Measurements from ENCODE around the gene LDLRAD3.
A peak's percentile ranks its signal among the peaks of the same experiment; 100 is the strongest.
"Not testable (repeated sequence)": the region's sequence is repeated elsewhere in the genome, so short reads cannot be mapped to it uniquely, and the experiment has no call there.

The LDLRAD3 gene

DNA sequence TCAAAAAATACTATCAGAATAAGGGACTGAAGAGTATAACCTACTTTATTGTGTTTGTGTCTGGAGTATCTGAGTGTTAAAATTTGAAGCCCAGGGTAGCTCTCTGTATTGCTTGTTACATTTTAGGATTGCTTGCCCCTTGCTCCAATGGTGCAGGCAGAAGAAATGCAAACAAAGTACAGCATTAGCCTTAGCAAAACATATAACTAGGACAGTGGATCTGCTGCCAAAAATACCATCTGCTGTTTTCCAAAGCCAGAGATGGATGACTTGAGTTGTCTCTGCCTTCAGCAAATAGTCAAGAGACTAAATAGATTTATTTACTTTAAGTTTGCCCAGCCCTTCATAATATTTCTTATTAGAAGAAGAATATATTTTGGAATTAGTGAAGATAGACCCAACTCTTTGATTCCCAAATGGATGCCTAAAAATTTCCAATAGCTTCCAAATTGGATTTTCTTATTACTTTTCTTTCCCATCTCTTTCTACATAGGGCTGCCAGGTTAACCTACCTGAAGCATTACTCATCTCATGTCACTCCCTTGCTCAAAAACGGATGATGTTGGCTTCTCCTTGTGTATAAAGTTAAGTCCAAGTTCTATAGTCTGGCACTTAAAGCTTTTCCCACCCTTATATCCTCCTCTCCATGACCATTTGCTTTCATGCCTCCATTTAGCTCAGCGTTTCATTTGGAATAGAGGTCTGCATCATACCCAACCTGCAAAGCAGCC, 66.3 kb downstream of the LDLRAD3 start:
- TF ChIP-seq, protein P1, sequence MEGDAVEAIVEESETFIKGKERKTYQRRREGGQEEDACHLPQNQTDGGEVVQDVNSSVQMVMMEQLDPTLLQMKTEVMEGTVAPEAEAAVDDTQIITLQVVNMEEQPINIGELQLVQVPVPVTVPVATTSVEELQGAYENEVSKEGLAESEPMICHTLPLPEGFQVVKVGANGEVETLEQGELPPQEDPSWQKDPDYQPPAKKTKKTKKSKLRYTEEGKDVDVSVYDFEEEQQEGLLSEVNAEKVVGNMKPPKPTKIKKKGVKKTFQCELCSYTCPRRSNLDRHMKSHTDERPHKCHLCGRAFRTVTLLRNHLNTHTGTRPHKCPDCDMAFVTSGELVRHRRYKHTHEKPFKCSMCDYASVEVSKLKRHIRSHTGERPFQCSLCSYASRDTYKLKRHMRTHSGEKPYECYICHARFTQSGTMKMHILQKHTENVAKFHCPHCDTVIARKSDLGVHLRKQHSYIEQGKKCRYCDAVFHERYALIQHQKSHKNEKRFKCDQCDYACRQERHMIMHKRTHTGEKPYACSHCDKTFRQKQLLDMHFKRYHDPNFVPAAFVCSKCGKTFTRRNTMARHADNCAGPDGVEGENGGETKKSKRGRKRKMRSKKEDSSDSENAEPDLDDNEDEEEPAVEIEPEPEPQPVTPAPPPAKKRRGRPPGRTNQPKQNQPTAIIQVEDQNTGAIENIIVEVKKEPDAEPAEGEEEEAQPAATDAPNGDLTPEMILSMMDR (IDR thresholded peaks at IDR 0.05): no peak
- peak overlapping the region; percentile 18 to 70 for H3K27ac ChIP-seq

DNA sequence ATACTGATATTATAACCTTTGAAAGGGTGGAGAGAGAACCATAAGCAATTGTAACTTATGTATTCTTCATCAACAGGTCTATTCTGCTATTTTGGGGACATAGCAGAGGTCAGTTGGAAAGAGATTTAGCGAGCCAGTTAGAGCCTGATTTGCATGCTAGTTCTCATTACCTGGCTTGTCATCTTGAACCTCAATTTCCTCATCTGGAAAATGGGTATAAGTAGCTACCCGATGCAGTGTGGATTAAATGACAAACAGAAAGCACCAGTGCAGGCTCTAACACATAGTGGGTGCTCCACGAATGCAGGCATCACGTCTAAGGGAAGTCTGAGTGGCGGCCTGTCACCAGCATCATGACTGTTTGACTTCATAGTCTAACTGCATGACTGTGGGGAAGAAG, 67.7 kb downstream of the LDLRAD3 start:
- no peak overlapping the region for H3K4me3 ChIP-seq
- H3K27ac ChIP-seq: peak overlapping the region in 1 of 2 donors; percentile 63
- TF ChIP-seq, protein P1 (IDR thresholded peaks at IDR 0.05): no peak
- no peak for DNase-seq (ENCODE audit: low spot score)

More for the DNA sequence above, 66.3 kb downstream of the LDLRAD3 start:
- no peak overlapping the region for H3K4me3 ChIP-seq
- no peak for DNase-seq (ENCODE audit: low spot score)

DNA sequence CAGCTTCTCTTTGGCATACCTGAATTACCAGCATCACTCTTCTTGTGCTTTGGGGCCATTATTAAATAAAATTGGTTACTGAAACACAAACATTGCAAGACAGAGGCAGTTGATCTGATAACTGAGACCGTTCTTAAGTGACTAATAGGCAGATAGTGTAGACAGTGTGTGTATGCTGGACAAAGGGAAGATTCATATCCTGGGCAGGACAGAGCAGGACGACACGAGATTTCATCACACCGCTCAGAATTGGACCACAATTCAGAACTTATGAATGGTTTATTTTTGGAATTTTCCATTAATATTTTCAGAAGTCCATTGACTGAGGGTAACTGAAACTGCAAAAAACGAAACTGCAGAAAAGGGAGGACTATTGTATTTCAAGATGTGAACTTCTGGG, 68.6 kb downstream of the LDLRAD3 start:
- peak overlapping the region; percentile 11 to 63 for H3K27ac ChIP-seq
- TF ChIP-seq, protein P1 (IDR thresholded peaks at IDR 0.05): no peak
- H3K4me3 ChIP-seq: peak overlapping the region; percentile 31
- no peak for DNase-seq (ENCODE audit: low spot score)

DNA sequence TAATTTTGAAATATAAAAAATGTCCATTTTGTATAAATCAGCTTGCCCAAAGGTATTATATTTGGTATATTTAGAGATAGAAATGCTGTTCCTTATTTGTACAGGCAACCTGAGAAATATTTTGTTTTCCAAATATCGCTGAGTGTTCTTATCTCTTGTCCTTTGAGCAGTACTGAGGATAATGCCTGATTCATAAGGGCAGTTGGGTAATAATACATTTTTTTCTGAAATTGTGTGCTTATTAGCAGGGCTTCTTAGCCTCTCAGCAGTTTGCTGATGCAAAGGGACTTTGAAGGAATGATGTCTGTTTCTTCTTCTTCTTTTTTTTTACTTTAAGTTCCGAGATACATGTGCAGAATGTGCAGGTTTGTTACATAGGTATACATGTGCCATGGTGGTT, 69.1 kb downstream of the LDLRAD3 start:
- no peak for DNase-seq (ENCODE audit: low spot score)
- TF ChIP-seq, protein P1 (IDR thresholded peaks at IDR 0.05): no peak
- peak overlapping the region; percentile 11 to 61 for H3K27ac ChIP-seq
- no peak overlapping the region for H3K4me3 ChIP-seq

DNA sequence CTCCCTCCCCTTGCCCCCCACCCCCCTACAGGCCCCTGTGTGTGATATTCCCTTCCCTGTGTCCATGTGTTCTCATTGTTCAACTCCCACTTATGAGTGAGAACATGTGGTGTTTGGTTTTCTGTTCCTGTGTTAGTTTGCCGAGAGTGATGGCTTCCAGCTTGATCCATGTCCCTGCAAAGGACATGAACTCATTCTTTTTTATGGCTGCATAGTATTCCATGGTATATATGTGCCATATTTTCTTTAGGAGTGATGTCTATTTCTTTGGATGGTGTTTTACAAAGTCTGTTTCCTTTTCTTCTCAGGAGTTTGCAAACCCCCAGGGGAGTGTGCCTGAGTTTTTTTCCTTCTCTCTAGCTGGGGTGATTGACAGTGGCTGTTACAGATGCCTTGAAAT, 69.6 kb downstream of the LDLRAD3 start:
- not testable (repeated sequence) for DNase-seq (ENCODE audit: low spot score); H3K4me3 ChIP-seq
- H3K27ac ChIP-seq: peak overlapping the region; percentile 11 to 61

DNA sequence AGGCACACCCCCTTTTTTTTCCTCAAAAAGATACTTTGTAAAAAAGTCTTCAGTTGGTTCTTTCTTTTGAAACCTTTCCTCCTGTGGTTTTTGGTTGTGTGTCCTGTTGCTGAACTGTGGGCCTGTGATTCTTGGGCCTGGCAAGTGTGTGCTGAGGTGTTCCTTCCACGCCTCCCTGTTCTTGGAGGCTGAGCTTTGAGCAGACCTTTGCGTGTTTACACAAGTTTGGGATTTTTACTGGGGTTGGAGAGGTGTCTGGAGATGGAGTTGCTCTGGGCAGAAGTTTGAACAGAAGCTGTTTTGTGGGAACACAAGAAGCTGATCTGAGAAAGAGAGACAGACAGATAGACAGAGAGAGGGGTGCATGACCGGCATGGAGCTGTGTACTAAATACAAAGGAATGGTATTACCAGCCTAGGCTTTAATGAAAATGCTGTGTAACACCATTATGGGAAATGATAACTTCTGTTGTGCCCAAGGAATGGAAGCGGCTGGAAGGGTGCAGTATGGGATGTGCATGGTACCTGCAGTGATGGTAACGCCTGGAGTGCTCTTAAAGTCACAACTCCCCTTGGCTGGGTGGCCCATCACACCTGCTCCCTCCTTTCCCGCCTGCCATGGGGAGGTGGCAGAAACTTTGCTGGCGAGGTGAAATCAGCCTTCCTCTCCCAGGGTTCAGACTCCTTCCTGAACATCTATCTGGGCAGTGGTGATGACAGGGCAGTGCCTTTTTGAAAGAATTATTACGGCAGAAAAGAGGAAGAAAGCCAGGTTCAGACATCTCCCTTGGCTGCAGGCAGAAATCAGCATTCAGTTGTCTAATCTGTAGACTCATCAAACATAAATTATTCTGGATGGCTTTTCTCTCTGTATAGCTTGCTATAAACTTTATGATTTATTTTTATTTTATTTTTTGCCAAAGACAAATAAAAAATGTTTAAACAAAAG, 70.4 kb downstream of the LDLRAD3 start:
- H3K4me3 ChIP-seq: no peak overlapping the region
- H3K27ac ChIP-seq: peak overlapping the region; percentile 9 to 29
- TF ChIP-seq, protein P1 (IDR thresholded peaks at IDR 0.05): no peak
- DNase-seq (ENCODE audit: low spot score): no peak

DNA sequence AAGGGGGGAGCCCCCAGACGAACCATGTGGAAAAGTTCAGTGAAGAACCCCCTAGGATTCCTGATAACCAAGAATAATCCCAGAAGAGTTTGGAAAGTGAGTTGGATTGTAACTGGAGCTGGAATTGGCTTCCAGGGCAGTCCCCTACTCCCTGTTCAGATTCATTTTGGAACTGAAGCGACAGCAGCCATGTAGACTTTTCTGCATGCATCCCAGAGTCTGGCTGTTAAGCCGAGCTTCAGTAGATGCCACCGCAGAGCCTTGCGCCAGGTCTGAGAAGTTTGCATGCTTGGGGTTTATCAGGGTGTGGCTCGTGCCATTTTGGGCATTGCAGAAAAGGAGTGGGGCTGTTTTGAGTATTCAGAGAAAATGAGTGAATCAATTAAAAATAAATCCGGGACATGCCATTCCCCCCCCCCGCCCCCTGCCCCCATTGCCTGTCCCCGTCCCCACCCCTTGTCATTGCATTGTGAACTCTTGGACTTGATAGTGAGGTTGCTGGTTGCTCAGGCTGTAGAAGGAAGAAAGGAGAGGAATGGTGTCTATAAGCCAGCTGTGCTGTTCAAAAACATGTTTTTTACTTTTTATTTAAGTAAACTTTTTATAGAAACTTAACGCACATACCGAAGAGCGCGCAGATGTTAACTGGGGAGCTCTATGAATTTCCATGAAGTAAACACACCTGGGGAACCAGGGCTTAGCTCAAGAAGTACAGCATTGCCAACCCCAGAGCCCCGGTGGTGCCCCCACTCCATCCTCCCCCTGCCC, 71.2 kb downstream of the LDLRAD3 start:
- peak overlapping the region; percentile 39 for H3K4me3 ChIP-seq
- H3K27ac ChIP-seq: peak overlapping the region; percentile 70 to 84
- no peak for DNase-seq (ENCODE audit: low spot score)
- TF ChIP-seq, protein P1 (IDR thresholded peaks at IDR 0.05): no peak
